Tibial artery (tissue), 4 donors: ENCODE results near the gene NR2F2.

Experiments
- DNase-seq, 2 donors: peaks; one replicate each; pipeline ENCODE4 v3.0.0-alpha.2; 2019
- H3K27ac ChIP-seq, 2 donors: fragments of 200-600 bp; sonication (generic) in 1 of 2; 1 replicate in 1 of 2; 2 replicates in 1 of 2; pipeline ENCODE4 v1.5.1; 2018 to 2019; ENCODE audit warnings: mild to moderate bottlenecking in 1 of 2
- H3K27me3 ChIP-seq, 2 donors: fragments of 200-600 bp; sonication (generic) in 1 of 2; one replicate each; pipeline versions ENCODE4 v1.5.1 to v1.6.0; 2016 to 2019
- H3K36me3 ChIP-seq, 3 donors: fragments of 200-600 bp; sonication (generic) in 2 of 3; one replicate each; pipeline ENCODE4 v1.5.1; 2016 to 2019; ENCODE audit warnings: mild to moderate bottlenecking in 2 of 3
- H3K4me1 ChIP-seq, 4 donors: fragments of 200-600 bp; sonication (generic) in 2 of 4; 1 replicate in 3 of 4; 2 replicates in 1 of 4; pipeline ENCODE4 v1.5.1; 2016 to 2019
- H3K4me3 ChIP-seq, 2 donors: fragments of 200-600 bp; sonication (generic) in 1 of 2; 1 replicate in 1 of 2; 2 replicates in 1 of 2; pipeline ENCODE4 v1.5.1; 2018 to 2019; ENCODE audit warnings: mild to moderate bottlenecking in 2 of 2
- H3K9me3 ChIP-seq, 3 donors: fragments of 200-600 bp; sonication (generic) in 1 of 3; one replicate each; pipeline ENCODE4 v1.5.1; 2016 to 2019
- intact Hi-C: fragments of 100-400 bp; cut with DNase I; formaldehyde crosslinking; loops from one replicate; pipeline ENCODE4 v1.15.0; 2023; ENCODE audit warnings: low total_unique reads
- TF ChIP-seq, protein P1 (sequence below), 2 experiments: fragments of 200-600 bp in 1 of 2; fragments of 450-650 bp in 1 of 2; IDR thresholded peaks; one replicate each; pipeline ENCODE4 v1.5.1; 2017 to 2019; ENCODE audit warnings: antibody characterized with exemption in 2 of 2, mild to moderate bottlenecking in 1 of 2, moderate library complexity in 1 of 2

NR2F2 gene

DNA sequence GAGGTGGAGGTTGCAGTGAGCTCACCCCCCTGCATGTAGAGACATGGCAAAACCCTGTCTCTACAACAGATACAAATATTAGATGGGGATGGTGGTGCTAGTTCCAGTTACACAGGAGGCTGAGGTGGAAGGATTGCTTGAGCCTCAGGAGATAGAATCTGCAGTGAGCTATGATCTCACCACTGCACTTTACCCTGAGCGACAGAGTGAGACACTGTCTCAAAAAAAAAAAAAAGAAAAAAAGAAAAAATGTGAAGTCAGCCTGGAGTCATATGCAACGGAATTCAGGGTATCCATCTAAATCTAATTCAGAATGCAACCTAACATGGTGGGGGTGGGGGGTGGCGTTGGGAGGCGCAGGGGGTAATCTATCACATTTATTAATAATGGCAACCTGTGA is 37.1 kb upstream of the NR2F2 start:
- TF ChIP-seq, protein P1, sequence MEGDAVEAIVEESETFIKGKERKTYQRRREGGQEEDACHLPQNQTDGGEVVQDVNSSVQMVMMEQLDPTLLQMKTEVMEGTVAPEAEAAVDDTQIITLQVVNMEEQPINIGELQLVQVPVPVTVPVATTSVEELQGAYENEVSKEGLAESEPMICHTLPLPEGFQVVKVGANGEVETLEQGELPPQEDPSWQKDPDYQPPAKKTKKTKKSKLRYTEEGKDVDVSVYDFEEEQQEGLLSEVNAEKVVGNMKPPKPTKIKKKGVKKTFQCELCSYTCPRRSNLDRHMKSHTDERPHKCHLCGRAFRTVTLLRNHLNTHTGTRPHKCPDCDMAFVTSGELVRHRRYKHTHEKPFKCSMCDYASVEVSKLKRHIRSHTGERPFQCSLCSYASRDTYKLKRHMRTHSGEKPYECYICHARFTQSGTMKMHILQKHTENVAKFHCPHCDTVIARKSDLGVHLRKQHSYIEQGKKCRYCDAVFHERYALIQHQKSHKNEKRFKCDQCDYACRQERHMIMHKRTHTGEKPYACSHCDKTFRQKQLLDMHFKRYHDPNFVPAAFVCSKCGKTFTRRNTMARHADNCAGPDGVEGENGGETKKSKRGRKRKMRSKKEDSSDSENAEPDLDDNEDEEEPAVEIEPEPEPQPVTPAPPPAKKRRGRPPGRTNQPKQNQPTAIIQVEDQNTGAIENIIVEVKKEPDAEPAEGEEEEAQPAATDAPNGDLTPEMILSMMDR (IDR thresholded peaks at IDR 0.05), result no peak
- H3K9me3 ChIP-seq, result peaks cover 0 to 10% (median 6%) of the 10 kb centered on the region in 3 donors
- no peak for DNase-seq
- H3K4me3 ChIP-seq, result no peak overlapping the region
- no peaks in the 10 kb centered on the region for H3K4me1 ChIP-seq
- H3K27me3 ChIP-seq, result no peaks in the 10 kb centered on the region
- intact Hi-C loops, result no loop called here
- peaks cover 8 to 13% (median 13%) of the 10 kb centered on the region in 3 donors for H3K36me3 ChIP-seq
- H3K27ac ChIP-seq, result no peak overlapping the region

DNA sequence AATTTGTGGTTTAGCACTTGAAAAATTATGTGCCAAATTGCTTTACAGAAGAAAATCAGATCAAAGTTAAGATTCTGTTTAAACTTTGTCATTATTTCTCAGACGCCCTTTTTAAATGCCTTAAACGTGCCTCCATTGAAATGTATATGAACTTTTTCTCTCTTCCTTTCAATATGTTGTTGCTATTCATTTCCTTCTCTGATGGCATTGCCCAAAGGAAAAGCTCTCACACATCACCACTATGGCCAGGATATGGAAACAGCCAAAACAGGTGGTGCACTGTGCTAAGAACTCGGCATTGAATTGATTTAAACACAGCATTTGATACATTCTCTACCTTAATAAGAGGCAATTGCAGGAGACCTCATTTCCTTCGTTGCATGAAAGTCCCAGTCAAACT is 35.7 kb upstream of the NR2F2 start:
- Histone ChIP-seq H3K9me3 (peaks cover 0 to 10% (median 9%) of the 10 kb centered on the region in 3 donors), H3K27ac (no peak overlapping the region), H3K4me1 (no peaks in the 10 kb centered on the region), H3K27me3 (no peaks in the 10 kb centered on the region), H3K4me3 (no peak overlapping the region), H3K36me3 (peaks cover 4 to 8% (median 6%) of the 10 kb centered on the region in 3 donors)
- intact Hi-C loops, result no loop called here
- TF ChIP-seq, protein P1 (IDR thresholded peaks at IDR 0.05), result no peak
- no peak for DNase-seq

DNA sequence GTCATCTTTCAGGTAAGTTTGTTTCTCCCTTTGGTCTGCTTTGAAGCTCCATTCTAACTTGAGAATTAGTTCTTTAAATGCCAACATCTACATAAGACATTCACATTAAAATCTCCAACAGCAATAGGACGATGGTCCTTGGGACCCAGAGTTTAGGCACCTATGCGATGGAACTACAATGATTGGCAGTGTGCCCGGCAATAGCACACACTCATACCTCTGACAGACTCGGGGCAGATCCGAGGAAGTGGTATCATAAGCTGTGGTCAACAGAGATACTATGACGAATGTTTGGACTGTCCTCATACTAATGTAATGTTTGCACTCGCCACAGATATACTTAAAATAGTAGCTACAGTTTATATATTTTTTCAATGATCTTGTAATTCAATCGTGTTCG is 34.2 kb upstream of the NR2F2 start:
- no peak for DNase-seq
- Histone ChIP-seq H3K4me3 (no peak overlapping the region), H3K9me3 (peaks cover 0 to 10% (median 9%) of the 10 kb centered on the region in 3 donors), H3K4me1 (peaks cover 0 to 9% (median 0%) of the 10 kb centered on the region in 4 donors), H3K36me3 (peaks cover 0 to 8% (median 6%) of the 10 kb centered on the region in 3 donors), H3K27me3 (no peaks in the 10 kb centered on the region), H3K27ac (no peak overlapping the region)
- TF ChIP-seq, protein P1 (IDR thresholded peaks at IDR 0.05), result no peak
- intact Hi-C loops, result no loop called here

DNA sequence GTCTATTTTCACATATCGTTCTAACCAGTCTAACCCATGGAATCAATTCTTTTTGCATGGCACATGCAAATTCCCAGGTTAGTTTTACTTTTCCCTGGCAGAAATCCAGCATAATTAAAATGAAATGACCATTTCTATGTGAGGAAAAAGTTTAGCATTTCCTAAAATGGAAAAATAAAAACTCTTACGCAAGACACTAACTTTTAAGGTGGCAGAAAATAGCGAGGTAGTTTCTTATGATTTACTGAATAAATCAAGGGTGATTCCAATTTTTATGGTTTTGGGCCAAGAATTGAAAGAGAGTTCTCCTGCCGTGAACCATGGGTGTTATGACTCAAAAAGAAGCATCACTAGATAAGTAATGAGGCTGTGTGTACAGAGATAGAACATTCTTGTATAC is 32.7 kb upstream of the NR2F2 start:
- no peak for DNase-seq
- TF ChIP-seq, protein P1 (IDR thresholded peaks at IDR 0.05), result no peak
- Histone ChIP-seq H3K36me3 (peaks cover 0 to 8% (median 6%) of the 10 kb centered on the region in 3 donors), H3K4me1 (peaks cover 0 to 14% (median 0%) of the 10 kb centered on the region in 4 donors), H3K27me3 (no peaks in the 10 kb centered on the region), H3K9me3 (peaks cover 0 to 10% (median 9%) of the 10 kb centered on the region in 3 donors), H3K4me3 (no peak overlapping the region), H3K27ac (no peak overlapping the region)
- intact Hi-C loops, result no loop called here

DNA sequence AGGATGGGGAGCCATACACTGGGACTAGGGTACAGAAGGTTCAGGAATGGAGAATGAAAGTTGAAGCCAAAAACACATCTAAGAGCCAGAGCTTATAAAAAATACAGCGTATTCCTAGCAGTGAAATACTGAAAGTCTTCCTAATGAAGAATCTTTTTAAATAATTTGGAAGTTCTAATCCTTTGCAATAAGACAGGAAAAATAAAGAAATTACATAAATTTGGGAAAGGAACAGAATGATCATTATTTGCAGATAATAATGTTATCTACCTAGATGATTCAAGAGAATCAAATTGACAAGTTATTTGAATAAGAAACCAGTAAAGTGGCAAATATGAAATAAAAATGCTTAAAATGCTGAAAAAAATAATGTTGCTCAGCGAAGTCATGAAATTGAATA is 32.3 kb upstream of the NR2F2 start:
- H3K27me3 ChIP-seq, result no peaks in the 10 kb centered on the region
- H3K4me1 ChIP-seq, result peaks cover 0 to 14% (median 0%) of the 10 kb centered on the region in 4 donors
- intact Hi-C loops, result no loop called here
- H3K4me3 ChIP-seq, result no peak overlapping the region
- no peak for DNase-seq
- peaks cover 0 to 8% (median 6%) of the 10 kb centered on the region in 3 donors for H3K36me3 ChIP-seq
- TF ChIP-seq, protein P1 (IDR thresholded peaks at IDR 0.05), result no peak
- H3K9me3 ChIP-seq, result peaks cover 0 to 10% (median 9%) of the 10 kb centered on the region in 3 donors
- H3K27ac ChIP-seq, result no peak overlapping the region

DNA sequence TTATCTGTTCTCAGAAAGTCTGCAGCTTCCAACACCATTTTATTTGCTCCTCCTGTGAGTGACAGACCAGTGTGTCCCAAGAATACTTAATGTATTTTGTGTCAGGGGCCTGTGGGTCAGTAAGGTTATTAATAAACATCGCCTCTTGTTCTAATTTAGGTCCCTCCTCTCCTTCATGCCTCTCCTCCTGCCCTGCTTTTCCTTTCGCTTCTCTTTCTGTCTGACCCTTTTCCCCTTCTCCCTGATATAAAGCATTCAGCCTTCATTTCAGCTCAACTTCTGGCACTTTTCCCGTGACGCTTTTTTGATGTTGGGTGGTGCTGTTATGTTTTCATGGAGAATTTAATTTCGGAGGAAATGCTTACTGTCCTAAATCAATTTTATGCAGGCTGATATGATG is 29.7 kb upstream of the NR2F2 start:
- Histone ChIP-seq H3K27me3 (no peaks in the 10 kb centered on the region), H3K9me3 (peaks cover 0 to 10% (median 9%) of the 10 kb centered on the region in 3 donors), H3K36me3 (peaks cover 0 to 8% (median 6%) of the 10 kb centered on the region in 3 donors), H3K27ac (peak overlapping the region in 1 of 2 donors; percentile 34), H3K4me3 (peak overlapping the region; percentile 9 to 24), H3K4me1 (peaks cover 0 to 14% (median 0%) of the 10 kb centered on the region in 4 donors)
- DNase-seq, result no peak
- intact Hi-C loops, result loop anchor here (10.0 kb wide), 1 partner anchor 306 kb away; no protein-coding TSS in a partner anchor
- TF ChIP-seq, protein P1 (IDR thresholded peaks at IDR 0.05), result no peak
